HUES64 (cell line): Measurements from ENCODE around the gene TAS2R8.
A peak's percentile ranks its signal among the peaks of the same experiment; 100 is the strongest.
"Not testable (repeated sequence)": the region's sequence is repeated elsewhere in the genome, so short reads cannot be mapped to it uniquely, and the experiment has no call there.

Experiments used
- H3K27ac ChIP-seq: 2 replicates; pipeline ENCODE4 v1.7.0; 2013; ENCODE audit warnings: low read depth, low read length, inconsistent platforms
- H3K27me3 ChIP-seq: 2 replicates; pipeline ENCODE4 v1.6.1; 2013; ENCODE audit warnings: mild to moderate bottlenecking, low read length; ENCODE audit not compliant: insufficient read depth
- H3K36me3 ChIP-seq: 2 replicates; pipeline ENCODE4 v1.6.1; 2013; ENCODE audit warnings: mild to moderate bottlenecking, low read length; ENCODE audit not compliant: insufficient read depth
- H3K4me1 ChIP-seq: 2 replicates; pipeline ENCODE4 v1.6.1; 2013; ENCODE audit warnings: mild to moderate bottlenecking, low read length, moderate library complexity; ENCODE audit not compliant: insufficient read depth
- H3K4me3 ChIP-seq: 2 replicates; pipeline ENCODE4 v1.5.1; 2013; ENCODE audit warnings: mild to moderate bottlenecking, low read length, moderate library complexity
- H3K9ac ChIP-seq: 2 replicates; pipeline ENCODE4 v1.6.1; 2013; ENCODE audit warnings: mild to moderate bottlenecking, low read depth, low read length
- H3K9me3 ChIP-seq: 2 replicates; pipeline ENCODE4 v1.6.1; 2013; ENCODE audit warnings: low read depth, low read length; ENCODE audit not compliant: insufficient read depth
- WGBS: fragments of 150-250, 120-280 bp; methylation state at CpG from one replicate; pipeline ENCODE4 v1.1.7; 2013; ENCODE audit warnings: missing lambda C conversion rate; 5-methylcytosine and 5-hydroxymethylcytosine counted together

Gene TAS2R8

GRCh38 chr12:10811883-10812536 lies 4.9 kb upstream of the TAS2R8 start:
- H3K36me3 ChIP-seq, result no peaks in the 10 kb centered on the region
- H3K4me3 ChIP-seq, result no peak overlapping the region
- H3K9ac ChIP-seq, result no peak overlapping the region
- H3K27me3 ChIP-seq, result no peaks in the 10 kb centered on the region
- peaks cover 9% of the 10 kb centered on the region; the same call in 1 of the 2 replicates for H3K4me1 ChIP-seq
- H3K9me3 ChIP-seq, result no peaks in the 10 kb centered on the region
- H3K27ac ChIP-seq, result no peak overlapping the region
- WGBS, result 81% methylated on average over 2 of the region's 3 CpGs

- Histone ChIP-seq H3K4me3 (no peak within 1 kb of the TSS), H3K9me3 (no peaks in the 10 kb centered on the region), H3K9ac (no peak within 1 kb of the TSS), H3K27ac (no peak within 1 kb of the TSS), H3K27me3 (no peaks in the 10 kb centered on the region), H3K36me3 (no peaks in the 10 kb centered on the region), H3K4me1 (peaks cover 9% of the 10 kb centered on the region; the same call in 1 of the 2 replicates)
These were observed 3.0 kb upstream of the TAS2R8 start, which contains the start of gene TAS2R9 for GRCh38 chr12:10810068-10810467. TAS2R9 (minus strand) TSS chr12:10810168; CDS start chr12:10810075, 93 bp downstream.

GRCh38 chr12:10802587-10802986 lies 4.5 kb downstream of the TAS2R8 start, which contains the start of gene TAS2R7:
TAS2R7 (minus strand) TSS chr12:10802627; CDS start chr12:10802570, 57 bp downstream.
- no peaks in the 10 kb centered on the region for H3K36me3 ChIP-seq
- H3K4me1 ChIP-seq, result peaks cover 24% of the 10 kb centered on the region
- H3K9ac ChIP-seq, result no peak within 1 kb of the TSS
- H3K4me3 ChIP-seq, result no peak within 1 kb of the TSS
- no peaks in the 10 kb centered on the region for H3K9me3 ChIP-seq
- 65% methylated on average over 4 of the region's 4 CpGs for WGBS
- no peaks in the 10 kb centered on the region for H3K27me3 ChIP-seq
- H3K27ac ChIP-seq, result peak within 1 kb of the TSS; percentile 59; the same call in 1 of the 2 replicates

- Histone ChIP-seq H3K9me3 (no peaks in the 10 kb centered on the region), H3K4me1 (peaks cover 24% of the 10 kb centered on the region), H3K27me3 (no peaks in the 10 kb centered on the region), H3K27ac (peak overlapping the region; percentile 59; the same call in 1 of the 2 replicates), H3K9ac (no peak overlapping the region), H3K4me3 (no peak overlapping the region), H3K36me3 (no peaks in the 10 kb centered on the region)
- 74% methylated on average over 5 of the region's 5 CpGs for WGBS
These were observed 5.3 kb downstream of the TAS2R8 start for GRCh38 chr12:10801741-10802140.

- Histone ChIP-seq H3K4me3 (no peak overlapping the region), H3K9ac (no peak overlapping the region), H3K9me3 (no peaks in the 10 kb centered on the region), H3K4me1 (0 out of 2 replicates have a peak, but pooled peaks cover 2% of the 10 kb centered on the region), H3K27me3 (no peaks in the 10 kb centered on the region), H3K36me3 (no peaks in the 10 kb centered on the region), H3K27ac (no peak overlapping the region)
- 87% methylated on average over 2 of the region's 2 CpGs for WGBS
These were observed 12.9 kb downstream of the TAS2R8 start for GRCh38 chr12:10794222-10794621.

- WGBS, result 71% methylated on average over 4 of the region's 4 CpGs
- H3K9ac ChIP-seq, H3K36me3 ChIP-seq, H3K9me3 ChIP-seq, H3K4me3 ChIP-seq, H3K4me1 ChIP-seq, H3K27ac ChIP-seq, H3K27me3 ChIP-seq: not testable (repeated sequence)
These were observed 15.3 kb downstream of the TAS2R8 start for GRCh38 chr12:10791769-10792168.

GRCh38 chr12:10783252-10783651 lies 23.8 kb downstream of the TAS2R8 start:
- no peak overlapping the region for H3K4me3 ChIP-seq
- no peaks in the 10 kb centered on the region for H3K9me3 ChIP-seq
- no peaks in the 10 kb centered on the region for H3K36me3 ChIP-seq
- H3K27ac ChIP-seq, result no peak overlapping the region
- 94% methylated on average over 5 of the region's 5 CpGs for WGBS
- no peaks in the 10 kb centered on the region for H3K4me1 ChIP-seq
- no peak overlapping the region for H3K9ac ChIP-seq
- no peaks in the 10 kb centered on the region for H3K27me3 ChIP-seq

GRCh38 chr12:10779103-10779502 lies 28.0 kb downstream of the TAS2R8 start:
- no peak overlapping the region for H3K9ac ChIP-seq
- H3K4me3 ChIP-seq, result no peak overlapping the region
- no peaks in the 10 kb centered on the region for H3K36me3 ChIP-seq
- no peaks in the 10 kb centered on the region for H3K4me1 ChIP-seq
- 85% methylated on average over 2 of the region's 2 CpGs for WGBS
- no peak overlapping the region for H3K27ac ChIP-seq
- no peaks in the 10 kb centered on the region for H3K27me3 ChIP-seq
- no peaks in the 10 kb centered on the region for H3K9me3 ChIP-seq

GRCh38 chr12:10771132-10771733 lies 35.9 kb downstream of the TAS2R8 start:
- no peaks in the 10 kb centered on the region for H3K27me3 ChIP-seq
- no peak overlapping the region for H3K27ac ChIP-seq
- H3K9me3 ChIP-seq, result no peaks in the 10 kb centered on the region
- WGBS, result 45% methylated on average over 1 of the region's 1 CpG
- H3K36me3 ChIP-seq, result no peaks in the 10 kb centered on the region
- H3K4me3 ChIP-seq, result no peak overlapping the region
- H3K9ac ChIP-seq, result no peak overlapping the region
- H3K4me1 ChIP-seq, result no peaks in the 10 kb centered on the region

- peaks cover 4% of the 10 kb centered on the region; the same call in 1 of the 2 replicates for H3K27me3 ChIP-seq
- no peak overlapping the region for H3K9ac ChIP-seq
- no peaks in the 10 kb centered on the region for H3K36me3 ChIP-seq
- H3K4me3 ChIP-seq, result no peak overlapping the region
- 81% methylated on average over 1 of the region's 2 CpGs for WGBS
- no peaks in the 10 kb centered on the region for H3K4me1 ChIP-seq
- H3K27ac ChIP-seq, result no peak overlapping the region
- peaks cover 17% of the 10 kb centered on the region for H3K9me3 ChIP-seq
These were observed 47.4 kb downstream of the TAS2R8 start for GRCh38 chr12:10759657-10760056.

GRCh38 chr12:10756194-10756593 lies 50.9 kb downstream of the TAS2R8 start:
- no peak overlapping the region for H3K9ac ChIP-seq
- no peaks in the 10 kb centered on the region for H3K27me3 ChIP-seq
- WGBS, result 90% methylated on average over 4 of the region's 4 CpGs
- no peaks in the 10 kb centered on the region for H3K36me3 ChIP-seq
- H3K4me3 ChIP-seq, result no peak overlapping the region
- H3K27ac ChIP-seq, result no peak overlapping the region
- H3K9me3 ChIP-seq, result peaks cover 19% of the 10 kb centered on the region
- H3K4me1 ChIP-seq, result no peaks in the 10 kb centered on the region
